Stomach (tissue), 4 donors: ENCODE data around the gene COPS8.

ENCODE experiments used
- CTCF ChIP-seq, 7 experiments: fragments of 450-650 bp in 4 of 7; fragments of 200-600 bp in 3 of 7; sonication (generic) in 3 of 7; IDR thresholded peaks; one replicate each; pipeline ENCODE4 v1.5.1; 2016 to 2019; ENCODE audit warnings: antibody characterized with exemption in 7 of 7, control low read depth in 2 of 7, mild to moderate bottlenecking in 1 of 7
- POLR2AphosphoS5 ChIP-seq, 3 donors: sonication (generic); formaldehyde crosslinking; IDR thresholded peaks; one replicate each; pipeline ENCODE4 v1.6.1; 2016; ENCODE audit warnings: antibody characterized with exemption in 3 of 3

- TF ChIP-seq CTCF (IDR thresholded peaks at IDR 0.05) (no peak), POLR2AphosphoS5 (IDR thresholded peaks at IDR 0.05) (no peak)
Observed at GRCh38 chr2:237062585-237062984, 23.1 kb upstream of the COPS8 start.
